GM18508 (cell line): ENCODE measurements around the gene FAM89A.
"Not testable (repeated sequence)": the region's sequence is repeated elsewhere in the genome, so short reads cannot be mapped to it uniquely, and the experiment has no call there.

ENCODE experiments used
- ATAC-seq: cut with Tn5 transposase; IDR thresholded peaks from one replicate; pipeline ENCODE4 v1.9.1; 2021; ENCODE audit warnings: moderate number of reproducible peaks; ENCODE audit not compliant: insufficient read depth, unreplicated experiment

FAM89A gene

DNA sequence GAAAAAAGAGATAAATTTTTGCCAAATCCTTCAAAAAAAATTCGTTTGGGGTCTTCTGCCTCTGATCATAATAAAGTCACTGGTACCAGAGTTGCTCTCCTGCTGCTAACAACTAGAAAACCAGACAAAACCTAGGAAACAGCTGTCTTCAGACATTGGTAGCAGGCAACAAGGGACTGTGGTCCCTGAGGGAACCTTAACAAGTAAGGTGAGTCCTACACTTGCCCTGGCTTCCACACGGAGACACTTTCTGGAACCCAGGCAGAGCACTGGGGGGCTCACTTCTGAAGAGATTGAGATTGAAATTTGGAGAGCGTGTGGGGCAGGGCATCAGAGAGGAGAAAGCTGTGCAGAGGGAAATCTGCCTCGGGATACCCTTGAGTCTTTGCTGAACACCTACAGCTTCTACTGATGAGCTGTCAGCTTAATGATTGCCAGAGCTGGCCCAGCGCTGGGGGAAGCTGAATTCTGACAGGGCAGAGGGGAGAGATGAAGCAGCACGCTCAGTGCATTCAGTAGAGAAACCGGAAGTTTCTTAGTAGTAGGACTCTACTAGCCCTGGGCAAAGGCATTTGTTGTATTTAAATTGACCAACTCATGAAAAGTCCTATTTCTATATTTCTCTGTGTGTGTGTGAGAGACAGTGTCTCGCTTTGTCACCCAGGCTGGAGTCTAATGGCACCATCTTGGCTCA is 18.5 kb upstream of the FAM89A start:
- ATAC-seq, result no peak

- no peak for ATAC-seq
Observed at GRCh38 chr1:231057410-231057809, 17.4 kb upstream of the FAM89A start.

GRCh38 chr1:231055271-231055670 is 15.2 kb upstream of the FAM89A start:
- ATAC-seq, result no peak

DNA sequence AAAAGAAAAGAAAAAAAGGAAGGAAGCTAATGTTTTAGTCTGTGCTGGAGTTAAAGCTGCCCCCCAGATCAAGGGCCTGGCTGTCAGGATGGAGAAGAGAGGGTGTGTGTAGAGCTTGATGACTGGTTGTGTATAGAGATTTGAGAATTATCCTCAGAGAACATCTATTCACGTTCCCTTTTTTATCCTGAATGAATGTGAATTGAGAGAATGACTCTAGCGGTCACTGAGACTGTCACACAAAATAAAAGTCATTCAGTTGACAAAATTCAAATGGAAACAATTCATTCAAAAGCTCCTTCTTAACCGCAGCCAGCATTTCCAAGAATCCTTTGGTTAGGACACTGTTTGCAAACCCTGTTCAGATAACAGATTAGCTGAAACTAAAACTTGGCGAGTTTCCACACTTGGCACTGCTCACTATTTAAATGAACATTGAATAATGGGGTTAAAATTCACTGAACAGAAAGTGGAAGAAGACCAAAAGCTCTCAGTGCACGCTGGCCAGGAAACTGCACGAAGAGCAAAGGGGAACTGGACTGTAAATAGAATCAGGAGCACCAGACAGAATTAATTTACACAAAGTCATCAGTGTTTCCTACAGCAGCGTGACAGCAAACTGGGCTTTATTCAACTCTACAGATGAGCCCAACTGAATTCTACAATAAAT is 13.6 kb upstream of the FAM89A start:
- no peak for ATAC-seq

- no peak for ATAC-seq
Observed at GRCh38 chr1:231052777-231053176, 12.7 kb upstream of the FAM89A start.

- not testable (repeated sequence) for ATAC-seq
Observed at GRCh38 chr1:231050932-231051331, 10.9 kb upstream of the FAM89A start.

GRCh38 chr1:231050395-231050794 is 10.3 kb upstream of the FAM89A start:
- ATAC-seq, result no peak

GRCh38 chr1:231049121-231049979 is 9.3 kb upstream of the FAM89A start:
- no peak for ATAC-seq

- ATAC-seq, result not testable (repeated sequence)
Observed at GRCh38 chr1:231048419-231048818, 8.4 kb upstream of the FAM89A start.

DNA sequence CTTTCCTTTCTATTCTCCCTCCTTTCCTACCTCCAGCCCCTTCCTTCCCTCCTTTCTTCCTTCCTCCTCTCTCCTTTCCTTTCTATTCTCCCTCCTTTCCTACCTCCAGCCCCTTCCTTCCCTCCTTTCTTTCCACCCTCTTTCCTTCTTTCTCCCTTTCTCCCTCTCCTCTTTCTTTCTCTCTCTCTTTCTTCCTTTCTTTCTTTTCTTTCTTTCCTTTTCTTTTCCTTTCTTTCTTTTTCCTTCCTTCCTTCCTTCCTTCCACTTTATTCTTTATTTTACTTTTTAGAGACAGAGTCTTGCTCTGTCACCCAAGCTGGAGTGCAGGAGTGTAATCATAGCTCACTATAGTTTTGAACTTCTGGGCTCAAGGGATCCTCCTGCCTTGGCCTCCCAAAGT is 7.5 kb upstream of the FAM89A start:
- ATAC-seq, result not testable (repeated sequence)

DNA sequence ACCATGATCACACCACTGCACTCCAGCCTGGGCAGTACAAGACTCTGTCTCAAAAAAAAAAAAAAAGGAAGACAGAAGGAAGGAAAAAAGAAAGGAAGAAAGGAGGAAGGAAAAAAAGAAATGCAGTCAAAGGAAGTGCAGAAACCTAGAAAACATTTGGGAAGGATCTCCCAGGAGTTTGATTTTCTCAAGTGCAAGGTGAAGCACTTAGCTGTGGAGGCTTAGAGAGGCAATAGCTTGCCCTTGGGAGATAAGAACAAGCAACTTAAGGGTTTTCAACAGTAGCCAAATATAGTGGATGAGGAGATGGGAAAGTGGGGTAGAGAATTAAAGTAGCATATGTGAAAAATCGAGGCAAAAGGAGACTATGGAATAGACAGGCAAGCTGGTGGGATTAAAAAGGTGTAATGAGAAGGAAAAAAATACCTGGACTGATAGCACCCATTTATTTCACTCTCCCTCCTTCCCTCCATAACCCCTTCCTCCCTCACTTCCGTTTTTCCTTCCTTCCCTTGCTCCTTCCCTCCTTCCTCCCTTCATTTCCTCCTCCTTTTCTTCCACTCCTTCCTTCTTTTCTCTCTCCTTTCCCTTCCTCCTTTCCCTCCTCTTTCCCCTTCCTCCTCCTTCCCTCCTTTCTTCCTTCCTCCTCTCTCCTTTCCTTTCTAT is 6.8 kb upstream of the FAM89A start:
- ATAC-seq, result no peak

GRCh38 chr1:231045921-231046729 is 6.1 kb upstream of the FAM89A start:
- ATAC-seq, result not testable (repeated sequence)

- no peak for ATAC-seq
Observed at GRCh38 chr1:231045286-231045685, 5.2 kb upstream of the FAM89A start.

DNA sequence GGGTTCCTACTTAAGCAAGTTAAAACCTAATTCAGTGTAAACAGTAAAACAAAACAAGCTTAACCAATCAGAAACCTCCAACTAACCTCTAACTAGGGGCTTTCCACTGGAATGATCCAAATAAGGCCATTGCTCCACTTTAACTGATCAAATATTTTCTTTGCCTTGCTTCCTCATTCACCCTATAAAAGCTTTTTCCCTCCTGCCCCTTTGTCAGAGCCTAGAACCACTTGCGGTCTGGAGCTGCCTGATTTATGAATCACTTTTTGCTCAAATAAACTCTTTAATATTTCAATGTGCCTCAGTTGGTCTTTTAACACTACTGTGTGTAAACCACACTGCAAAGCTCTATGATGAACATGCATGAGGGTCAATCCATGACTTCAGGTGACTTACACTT is 4.5 kb upstream of the FAM89A start:
- no peak for ATAC-seq

- no peak for ATAC-seq
Observed at GRCh38 chr1:231041719-231042261, 1.7 kb upstream of the FAM89A start.

DNA sequence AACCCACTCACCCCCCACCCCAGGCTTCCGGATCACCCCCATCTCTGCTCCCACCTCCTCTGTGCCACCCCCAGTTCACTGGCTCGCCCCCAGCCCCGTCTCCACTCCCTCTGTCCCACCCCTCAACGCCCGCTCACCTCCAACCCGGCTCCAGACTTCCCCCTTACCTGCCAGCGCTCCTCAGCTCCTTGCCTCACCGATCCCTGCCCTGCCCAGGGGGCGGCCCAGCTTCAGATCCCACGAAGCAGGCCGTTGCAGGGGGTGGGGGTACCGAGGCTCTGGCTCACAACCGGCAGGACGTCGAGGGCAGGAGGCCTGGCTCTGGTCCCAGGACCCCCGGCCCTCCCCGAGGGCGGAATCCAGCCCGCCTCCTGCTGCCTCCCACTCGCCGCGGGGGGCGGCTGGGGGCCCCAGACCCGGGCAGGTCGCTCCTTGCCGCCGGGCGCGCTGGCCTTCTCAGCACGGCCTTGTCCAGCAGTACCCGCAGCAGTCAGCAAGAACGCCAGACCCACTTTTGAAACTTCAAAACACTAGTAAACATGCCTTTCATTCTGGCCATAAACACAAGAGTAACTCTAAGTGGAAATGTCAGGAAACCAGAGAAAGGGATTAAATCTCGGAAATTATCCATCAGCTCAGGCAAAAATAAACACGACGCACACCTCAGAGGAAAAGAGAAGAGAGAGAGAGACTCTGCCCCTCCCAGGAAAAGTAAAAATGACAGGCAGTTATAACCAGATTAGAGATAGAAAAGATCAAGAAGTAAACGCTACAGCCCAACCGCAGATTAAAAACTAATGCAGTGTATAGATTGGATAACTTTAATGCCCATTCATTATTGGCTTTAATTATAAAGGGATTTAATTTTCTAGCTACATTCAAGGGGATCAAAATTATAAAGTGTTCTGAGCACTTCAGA is 1.0 kb upstream of the FAM89A start:
- no peak for ATAC-seq

GRCh38 chr1:231039161-231040018 is 664 bp downstream of the FAM89A start:
- no peak for ATAC-seq
